ENCODE data around the gene FOXN3.

DNA sequence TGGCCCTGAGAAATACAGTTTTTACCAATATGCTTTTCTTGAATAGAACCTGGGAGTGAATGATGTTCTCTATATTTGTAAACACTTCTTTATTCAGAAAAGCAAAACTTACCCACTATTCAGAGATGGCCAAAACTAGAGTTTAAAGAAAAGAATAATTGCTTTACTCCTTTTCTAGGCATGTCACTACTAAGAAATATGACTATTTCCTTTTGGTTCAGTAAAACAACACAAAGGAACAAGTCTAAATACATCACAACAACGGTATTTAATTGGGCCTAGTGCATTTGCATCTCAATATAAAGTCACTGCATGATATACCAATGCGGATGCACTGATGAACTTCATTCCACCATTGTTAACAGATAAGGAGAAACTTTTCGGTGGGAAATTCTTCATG is 207.5 kb downstream of the FOXN3 start:
- TF ChIP-seq SUZ12 (IDR thresholded peaks at IDR 0.05; ENCODE audit: extremely low read depth, insufficient read depth, insufficient read length) = no peak
- no peak for TF ChIP-seq YY1 (IDR thresholded peaks at IDR 0.05; ENCODE audit: insufficient read depth, insufficient read length)
- TF ChIP-seq ZNF274 (IDR thresholded peaks at IDR 0.05; ENCODE audit: low read depth, low read length) = no peak

All from NT2/D1 (cell line).